ENCODE measurements around the gene RETN. TPM values are rescaled to one million over a fixed set of nuclear protein-coding genes. Genes with fewer than 3 reads are reported as not detected.
A peak's percentile ranks its signal among the peaks of the same experiment; 100 is the strongest.

The RETN gene
- polyA plus RNA-seq, 12 donors = 1.2 to 6.2 (median 1.8) TPM; not detected in 2

DNA sequence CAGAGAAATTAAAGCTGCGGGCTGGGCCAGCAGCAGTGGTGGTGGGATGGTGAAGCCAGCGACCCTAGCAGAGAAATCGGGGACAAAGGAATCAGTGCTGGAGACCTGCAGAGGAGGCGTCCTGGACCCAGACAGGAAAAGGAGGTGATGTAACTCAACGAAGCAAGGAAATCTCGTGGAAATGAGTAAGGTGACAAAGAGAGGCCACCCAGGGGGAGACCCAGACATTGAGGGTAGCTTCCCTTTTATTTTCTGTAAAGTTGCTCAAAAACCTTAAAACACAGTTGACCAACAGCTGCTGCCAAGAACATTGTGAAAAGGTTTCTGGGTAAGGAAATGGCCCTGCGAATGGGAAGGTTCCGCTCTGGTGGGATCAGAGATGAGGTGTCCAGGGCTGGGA, 13.3 kb upstream of the RETN start:
- no peak for DNase-seq

DNA sequence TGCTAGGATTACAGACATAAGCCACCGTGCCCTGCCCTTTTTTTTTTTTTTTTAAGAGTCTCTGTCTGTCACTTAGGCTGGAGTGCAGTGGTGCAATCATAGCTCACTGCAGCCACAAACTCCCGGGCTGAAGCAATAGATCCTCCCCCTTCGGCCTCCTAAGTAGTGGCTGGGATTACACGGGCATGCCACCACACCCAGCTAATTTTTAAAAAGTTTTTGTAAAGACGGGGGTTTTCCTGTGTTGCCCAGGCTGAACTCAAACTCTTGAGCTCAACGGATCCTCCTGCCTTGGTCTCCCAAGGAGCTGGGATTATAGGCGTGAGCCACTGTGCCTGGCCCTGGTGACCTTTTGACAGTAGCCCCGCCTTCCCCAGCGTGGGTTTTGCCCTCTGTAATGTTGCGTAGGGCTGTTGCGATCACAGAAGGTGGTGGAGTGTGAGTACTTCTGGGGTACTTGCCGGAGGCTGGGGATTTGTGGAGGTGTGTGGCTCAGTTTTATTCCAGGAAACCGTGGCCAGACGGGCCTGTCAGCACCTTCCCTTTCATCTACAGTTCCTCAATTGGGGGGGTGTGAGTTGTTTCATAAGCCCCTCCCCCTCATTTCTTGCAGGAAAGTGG, 11.6 kb upstream of the RETN start:
- no peak for DNase-seq

DNA sequence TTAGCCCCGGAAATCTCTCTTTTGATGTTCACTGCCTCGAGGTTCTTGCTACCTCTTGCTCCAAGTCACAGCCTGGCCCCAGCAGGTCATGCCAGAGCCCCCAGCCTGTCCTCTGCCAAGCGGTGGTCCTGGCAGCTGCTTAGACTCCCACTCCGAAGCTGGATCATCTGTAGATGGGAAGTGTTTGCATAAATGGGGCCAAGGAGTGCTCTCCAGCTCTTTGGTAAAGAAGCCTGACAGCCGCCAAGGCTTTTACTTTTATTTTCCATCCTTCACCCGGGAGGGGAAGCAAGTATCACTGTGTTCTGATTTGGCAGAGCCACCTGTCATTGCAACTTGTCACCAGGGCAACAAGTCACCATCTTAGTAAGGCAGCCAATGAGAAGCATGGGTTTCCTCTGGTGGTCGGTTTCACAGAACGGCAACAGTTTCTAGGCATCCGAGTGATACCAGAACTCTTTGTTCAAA, 10.6 kb upstream of the RETN start:
- no peak for DNase-seq

DNA sequence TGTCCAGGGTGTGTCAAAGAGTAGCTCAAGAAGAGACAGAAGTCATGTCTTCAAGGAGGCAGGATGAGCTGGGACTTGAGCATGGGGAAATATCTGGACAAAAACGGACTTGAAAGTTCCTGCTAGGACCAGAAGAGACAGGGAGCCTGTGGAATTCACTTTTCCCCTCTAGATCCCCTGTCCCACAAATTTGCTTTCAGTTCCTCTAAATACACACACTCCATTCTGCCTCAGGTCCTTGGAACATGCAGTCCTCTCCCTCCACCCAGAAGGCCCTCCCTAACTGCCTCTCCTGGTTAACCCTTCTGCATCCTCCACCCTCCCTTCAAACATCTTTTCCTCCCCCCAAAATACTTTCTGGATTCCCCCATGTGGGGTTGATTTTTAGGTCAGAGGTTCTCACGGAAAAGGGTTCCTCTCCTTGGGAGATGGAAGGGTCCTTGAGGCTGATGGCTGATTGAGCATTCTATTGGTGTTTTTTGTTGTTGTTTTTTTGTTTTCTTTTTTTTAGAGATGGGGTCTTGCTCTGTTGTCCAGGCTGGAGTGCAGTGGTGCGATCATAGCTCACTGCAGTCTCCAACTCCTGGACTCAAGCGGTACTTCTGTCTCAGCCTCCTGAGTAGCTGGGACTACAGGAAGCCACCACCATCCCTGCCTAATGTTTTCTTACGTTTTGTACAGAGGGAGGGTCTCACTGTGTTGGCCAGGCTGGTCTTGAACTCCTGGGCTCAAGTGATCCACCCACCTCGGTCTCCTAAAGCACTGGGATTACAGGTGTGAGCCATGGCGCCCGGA, 6.9 kb upstream of the RETN start:
- DNase-seq = no peak

DNA sequence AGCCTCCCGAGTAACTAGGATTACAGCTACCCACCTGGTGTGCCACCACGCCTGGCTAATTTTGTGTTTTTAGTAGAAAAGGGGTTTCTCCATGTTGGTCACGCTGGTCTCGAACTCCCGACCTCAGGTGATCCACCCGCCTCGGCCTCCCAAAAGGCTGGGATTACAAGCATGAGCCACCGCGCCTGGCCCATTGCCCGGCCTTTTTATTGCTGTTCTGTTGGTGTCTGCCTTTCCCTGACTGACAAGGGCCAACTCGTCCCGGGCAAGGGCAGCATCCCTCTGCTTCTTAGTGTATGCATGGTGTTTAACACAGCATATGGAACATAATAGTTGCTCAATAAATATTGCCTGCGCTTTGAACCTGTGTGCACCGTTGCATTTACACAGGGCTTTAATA, 6.2 kb upstream of the RETN start:
- DNase-seq = no peak

DNA sequence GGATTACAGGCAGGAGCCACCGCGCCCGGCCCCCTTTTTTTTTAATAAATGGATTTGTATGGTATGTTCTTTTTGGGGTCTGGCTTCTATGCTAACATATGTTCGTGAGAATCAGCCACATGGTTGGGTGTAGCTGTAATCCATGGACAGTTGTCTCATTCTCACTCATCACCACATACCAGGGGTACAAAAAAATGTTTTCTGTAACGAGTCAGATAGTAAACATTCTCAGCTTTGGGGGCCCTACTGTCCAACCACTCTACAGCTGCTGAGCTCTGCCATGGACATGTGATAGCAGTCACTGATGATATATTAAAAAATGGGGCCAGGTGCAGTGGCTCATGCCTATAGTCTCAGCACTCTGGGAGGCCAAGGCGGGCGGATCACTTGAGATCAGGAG, 5.1 kb upstream of the RETN start:
- DNase-seq = no peak

DNA sequence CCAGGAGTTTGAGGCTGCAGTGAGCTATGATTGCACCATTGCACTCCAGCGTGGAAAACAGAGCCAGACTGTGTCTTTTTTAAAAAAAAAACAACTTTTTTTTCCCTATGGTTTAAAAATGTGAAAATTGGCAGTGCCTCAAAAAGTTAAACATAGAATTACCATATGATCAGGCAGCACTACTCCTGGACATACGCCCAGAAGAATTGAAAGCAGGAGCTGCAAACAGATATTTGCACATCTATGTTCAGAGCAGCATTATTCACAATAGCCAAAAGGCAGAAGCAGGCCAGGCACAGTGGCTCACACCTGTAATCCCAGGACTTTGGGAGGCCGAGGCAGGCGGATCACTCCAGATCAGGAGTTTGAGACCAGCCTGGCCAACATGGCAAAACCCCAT, 3.8 kb upstream of the RETN start:
- DNase-seq = peak; percentile 79

DNA sequence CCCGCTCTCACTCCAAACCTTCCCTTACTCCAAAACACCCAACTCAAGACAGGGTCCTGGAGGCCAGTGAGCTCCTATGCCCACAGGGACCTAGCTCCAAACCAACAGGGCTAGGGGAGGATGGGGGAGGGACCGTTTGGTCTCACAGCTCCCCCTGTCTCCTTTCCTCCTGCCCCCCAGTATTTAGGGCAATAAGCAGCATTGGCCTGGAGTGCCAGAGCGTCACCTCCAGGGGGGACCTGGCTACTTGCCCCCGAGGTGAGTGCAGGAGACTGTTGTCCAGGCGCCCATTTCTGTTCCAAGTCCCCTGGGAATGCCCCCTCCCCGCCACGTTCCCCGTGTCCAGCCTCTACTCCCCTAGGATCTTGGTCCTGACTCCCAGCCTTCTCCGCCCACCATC, 792 bp downstream of the RETN start:
- DNase-seq = no peak

DNA sequence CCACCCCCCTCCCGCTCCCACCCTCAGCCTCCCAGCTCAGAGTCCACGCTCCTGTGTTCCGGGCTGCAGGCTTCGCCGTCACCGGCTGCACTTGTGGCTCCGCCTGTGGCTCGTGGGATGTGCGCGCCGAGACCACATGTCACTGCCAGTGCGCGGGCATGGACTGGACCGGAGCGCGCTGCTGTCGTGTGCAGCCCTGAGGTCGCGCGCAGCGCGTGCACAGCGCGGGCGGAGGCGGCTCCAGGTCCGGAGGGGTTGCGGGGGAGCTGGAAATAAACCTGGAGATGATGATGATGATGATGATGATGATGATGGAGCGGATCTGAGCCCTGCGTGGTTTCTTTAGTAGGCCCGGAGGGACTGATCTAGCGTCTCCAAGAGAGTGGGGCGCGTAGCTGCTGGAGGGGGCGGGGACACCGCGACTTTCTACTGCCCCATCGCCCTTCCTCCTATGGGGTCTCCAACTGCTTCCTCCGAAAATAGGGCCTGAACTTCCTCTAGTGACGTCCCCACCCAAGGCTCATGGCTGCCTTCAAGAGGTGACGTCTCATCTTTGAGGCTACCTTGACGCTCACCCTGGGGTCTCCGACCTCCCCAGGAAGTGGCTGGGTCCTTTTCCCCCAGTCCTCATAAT, 1.4 kb downstream of the RETN start:
- DNase-seq = peak; percentile 16

DNA sequence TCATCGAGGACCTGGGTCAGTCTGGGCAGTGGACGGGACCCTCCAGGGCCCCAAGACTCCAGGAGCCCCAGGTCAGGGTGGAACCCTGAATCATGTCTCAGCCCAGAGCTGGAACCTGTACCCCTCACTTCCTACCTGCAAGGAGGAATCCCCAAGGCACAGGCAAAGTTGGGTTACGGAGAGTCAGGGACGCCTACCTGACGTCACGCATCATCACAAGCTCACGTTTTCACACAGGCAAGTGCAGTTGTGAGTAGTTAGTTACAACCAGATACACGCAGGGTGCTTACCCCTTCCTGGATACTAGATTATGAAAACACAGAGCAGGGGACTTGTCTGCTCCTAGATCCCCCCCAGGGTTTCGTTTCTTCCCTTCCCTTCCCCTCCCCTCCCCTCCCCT, 1.9 kb downstream of the RETN start:
- no peak for DNase-seq

DNA sequence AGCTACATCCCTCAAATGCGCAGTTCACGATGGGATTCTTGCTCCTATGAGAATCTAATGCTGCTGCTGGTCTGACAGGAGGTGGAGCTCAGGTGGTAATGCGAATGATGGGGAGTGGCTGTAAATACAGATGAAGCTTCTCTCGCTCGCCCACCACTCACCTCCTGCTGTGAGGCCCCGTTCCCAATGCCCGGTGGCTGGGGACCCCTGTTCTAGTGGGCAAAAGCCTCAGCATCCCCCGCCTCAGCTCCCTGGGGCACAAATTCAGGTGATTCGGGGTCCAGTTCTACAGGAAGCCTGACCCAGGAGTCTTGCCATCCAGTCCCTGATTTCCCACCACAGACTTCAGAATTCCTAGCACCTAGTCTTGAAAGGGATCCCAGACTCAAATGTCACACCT, 3.7 kb downstream of the RETN start:
- DNase-seq = no peak

DNA sequence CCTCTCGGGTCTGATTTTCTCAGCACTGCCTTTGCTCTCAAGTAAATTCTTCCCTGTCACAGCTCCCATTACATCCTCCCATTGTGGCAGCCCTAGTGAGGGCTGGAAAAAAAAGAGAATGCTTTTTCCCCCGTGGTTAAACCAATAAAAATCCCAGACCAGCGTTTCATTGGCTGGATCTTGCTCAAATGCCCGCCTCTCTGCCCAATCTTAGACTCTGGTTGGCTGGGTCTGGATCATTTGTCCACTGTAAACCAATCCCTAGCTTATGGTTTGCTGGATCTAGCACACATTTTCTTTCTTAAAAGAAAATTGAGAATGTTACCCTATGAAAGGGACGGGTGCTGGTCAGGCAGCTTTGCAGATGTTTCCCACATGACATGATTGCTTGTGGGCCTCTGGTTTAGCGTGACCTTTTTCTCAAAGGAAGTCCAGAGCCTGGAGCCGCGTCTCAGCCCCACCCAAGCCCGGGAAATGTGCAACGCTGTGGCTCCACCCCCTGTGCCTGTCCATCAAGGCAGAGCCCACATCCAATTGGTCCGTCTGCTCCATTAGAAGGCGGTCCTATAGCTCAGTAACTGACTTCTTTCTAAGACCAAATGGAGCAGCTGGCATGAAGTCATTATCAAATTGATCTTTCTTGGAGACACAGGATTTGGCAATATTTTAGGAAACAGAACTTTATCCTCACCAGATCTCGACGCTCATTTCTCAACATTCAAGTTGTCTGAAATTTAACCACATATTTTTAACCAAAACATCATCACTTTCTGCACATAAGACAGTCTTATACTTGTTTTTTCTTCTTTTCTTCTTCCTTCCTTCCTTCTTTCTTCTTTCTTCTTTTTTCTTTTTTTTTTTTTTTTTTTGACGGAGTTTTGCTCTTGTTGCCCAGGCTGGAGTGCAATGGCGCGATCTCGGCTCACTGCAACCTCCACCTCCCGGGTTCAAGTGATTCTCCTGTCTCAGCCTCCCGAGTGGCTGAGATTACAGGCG, 5.5 kb downstream of the RETN start:
- DNase-seq = peak; percentile 40

DNA sequence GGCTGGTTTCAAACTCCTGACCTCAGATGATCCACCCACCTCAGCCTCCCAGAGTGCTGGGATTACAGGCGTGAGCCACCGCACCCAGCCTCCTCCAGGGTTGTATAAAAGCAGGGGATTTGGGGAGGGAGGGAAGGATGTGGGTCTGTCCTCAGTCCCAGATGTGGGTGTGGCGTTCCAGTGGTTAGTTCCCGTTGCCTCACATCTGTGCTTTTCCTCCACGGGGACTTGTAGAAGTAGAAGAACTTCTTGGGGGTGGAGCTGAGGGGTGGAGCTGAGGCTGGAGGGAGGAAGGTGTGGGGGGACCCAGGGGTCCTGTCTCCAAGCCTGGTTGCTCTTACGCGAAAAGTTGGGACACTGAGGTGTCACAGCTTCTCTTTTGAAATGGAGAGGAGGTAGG, 7.5 kb downstream of the RETN start:
- no peak for DNase-seq

DNA sequence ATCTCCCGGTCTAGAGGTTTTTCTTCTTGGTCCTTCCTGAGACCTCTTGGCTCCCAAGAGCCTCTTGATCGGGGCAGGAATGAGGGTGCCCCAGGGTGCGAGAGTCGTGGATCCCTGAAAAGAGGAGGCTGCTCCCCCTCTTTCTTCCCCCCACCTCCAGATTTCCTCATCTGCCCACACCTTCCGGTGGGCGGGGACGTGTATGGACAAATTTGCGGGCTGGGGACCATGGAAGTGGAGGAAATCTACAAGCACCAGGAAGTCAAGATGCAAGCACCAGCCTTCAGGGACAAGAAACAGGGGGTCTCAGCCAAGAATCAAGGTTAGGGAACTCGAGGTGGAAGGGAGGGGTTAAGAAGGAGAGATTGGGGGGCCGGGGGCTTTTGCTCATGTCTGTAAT, 8.0 kb downstream of the RETN start, which contains the start of gene MCEMP1:
TSS of gene MCEMP1 (plus strand) at position 237 of the 400 bp plus-strand sequence. CDS start at position 268, 31 bp downstream.
- no peak for DNase-seq

DNA sequence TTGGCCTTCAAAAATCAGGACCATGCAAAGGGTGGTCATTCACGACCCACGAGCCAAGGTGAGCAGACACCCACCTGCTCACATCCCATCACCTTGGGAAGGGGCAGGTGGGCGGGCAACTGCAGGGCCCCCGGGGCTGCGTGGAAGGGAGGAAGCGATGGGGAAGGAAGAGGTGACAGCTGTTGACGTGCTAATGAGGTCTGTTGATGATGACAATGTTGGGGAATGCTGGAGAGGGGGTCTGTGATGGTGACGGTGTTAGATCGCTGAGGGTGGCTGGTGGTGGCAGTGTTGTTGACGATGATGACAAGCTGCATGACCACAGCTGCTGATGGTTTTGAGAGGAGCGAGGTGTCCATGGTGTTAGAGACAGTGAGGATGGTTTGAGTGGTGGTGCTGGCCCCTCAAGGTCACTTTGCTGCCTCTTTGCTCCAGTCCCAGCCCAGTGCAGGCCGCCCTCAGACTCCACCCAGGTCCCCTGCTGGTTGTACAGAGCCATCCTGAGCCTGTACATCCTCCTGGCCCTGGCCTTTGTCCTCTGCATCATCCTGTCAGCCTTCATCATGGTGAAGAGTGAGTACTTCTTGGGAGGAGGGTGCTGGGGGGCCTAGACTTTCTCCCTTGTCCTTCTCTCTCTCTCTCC, 8.9 kb downstream of the RETN start:
- no peak for DNase-seq

DNA sequence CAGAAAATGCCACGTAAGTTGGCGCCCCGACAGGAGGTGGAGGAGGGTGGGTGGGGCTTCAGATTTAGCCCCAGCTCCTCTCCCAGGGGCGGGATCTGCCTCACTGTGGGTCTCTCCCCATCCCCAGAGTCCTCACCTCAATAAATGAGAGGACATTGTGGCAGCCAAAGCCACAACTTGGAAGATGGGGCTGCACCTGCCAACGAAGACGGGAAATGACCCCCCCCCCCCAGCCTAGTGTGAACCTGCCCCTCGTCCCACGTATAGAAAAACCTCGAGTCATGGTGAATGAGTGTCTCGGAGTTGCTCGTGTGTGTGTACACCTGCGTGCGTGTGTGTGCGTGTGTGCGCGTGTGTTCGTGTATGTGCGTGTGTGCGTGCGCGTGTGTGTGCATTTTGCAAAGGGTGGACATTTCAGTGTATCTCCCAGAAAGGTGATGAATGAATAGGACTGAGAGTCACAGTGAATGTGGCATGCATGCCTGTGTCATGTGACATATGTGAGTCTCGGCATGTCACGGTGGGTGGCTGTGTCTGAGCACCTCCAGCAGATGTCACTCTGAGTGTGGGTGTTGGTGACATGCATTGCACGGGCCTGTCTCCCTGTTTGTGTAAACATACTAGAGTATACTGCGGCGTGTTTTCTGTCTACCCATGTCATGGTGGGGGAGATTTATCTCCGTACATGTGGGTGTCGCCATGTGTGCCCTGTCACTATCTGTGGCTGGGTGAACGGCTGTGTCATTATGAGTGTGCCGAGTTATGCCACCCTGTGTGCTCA, 10.3 kb downstream of the RETN start:
- DNase-seq = no peak

DNA sequence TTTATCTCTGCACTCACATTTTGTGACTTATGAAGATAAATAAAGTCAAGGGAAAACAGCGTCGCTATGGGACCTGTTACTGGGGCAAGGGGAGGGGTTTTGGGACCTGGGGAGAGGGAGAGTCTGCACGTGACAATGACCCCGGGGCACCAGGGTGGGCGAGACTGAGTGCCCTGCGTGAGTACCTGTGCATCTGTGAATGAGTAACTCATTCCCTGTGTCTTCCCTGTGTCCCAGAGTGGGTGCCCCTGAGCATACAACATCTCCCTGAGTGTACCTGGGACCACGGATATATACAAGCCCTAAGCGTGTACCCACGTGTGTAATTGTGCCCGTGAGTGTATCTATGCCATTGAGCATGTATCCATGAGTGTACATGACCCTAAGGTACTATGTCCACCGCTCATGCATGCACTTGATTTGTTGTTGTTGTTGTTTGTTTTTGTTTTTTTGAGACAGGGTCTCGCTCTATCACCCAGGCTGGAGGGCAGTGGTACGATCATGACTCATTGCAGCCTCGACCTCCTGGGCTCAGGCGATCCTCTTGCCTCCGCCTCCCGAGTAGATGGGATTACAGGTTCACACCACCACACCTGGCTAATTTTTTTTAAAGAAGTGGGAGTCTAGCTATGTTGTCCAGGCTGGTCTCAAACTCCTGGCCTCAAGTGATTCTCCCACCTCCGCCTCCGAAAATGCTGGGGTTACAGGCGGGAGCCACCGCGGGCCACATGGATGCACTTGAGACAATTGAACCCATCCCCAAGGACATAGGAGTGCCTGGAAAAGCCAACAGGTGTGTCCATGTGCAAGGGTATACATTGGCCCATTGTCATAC, 11.1 kb downstream of the RETN start:
- DNase-seq = no peak

DNA sequence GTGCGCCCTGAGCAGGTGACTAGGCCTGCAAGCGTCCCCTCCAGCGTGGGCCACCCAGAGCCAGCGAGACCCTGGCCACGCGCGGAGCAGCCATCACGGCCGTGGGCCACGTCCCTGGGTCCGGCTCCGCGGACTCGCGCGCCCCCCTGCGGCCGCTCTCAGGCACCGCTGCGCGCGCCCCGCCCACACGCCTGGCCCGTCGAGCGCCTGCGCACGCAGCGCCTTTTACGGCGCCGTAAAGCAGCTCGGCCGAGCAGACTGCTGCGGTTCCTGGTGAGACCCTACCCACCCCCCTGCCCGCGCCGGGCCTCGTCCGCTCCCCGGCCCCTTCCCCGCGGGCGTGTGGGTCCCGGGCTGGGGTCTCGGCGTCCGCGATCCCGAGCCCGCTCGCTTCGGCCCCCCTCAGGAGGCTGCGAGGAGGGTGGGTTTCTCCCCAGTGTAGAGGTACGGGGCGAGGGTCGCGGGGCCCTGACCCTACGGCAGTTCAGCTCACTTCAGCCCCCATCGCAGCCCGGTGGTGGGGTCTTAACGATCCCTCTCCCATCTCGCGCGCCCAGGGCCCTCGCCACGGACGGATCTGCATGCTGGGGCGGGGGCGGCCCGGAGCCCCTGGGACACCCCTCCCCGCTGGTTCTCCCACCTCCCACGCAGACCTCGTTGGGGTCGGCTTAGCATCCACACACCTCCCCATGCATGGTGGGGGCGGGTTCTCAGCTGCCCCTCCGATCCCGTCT, 11.9 kb downstream of the RETN start, which contains the start of gene TRAPPC5:
TSS of gene TRAPPC5 (plus strand) at position 228 of the 734 bp plus-strand sequence. CDS start 1,421 bp downstream, outside the sequence.
- DNase-seq = peak; percentile 90

Measured in muscle of arm (tissue), 12 donors.